ENCODE results near the gene MAP1B.

GRCh38 chr5:72216756-72217155, 109.5 kb downstream of the MAP1B start:
- TF ChIP-seq CTCF (IDR thresholded peaks at IDR 0.05; ENCODE audit: low read length): no peak
- no peak for TF ChIP-seq EZH2 (IDR thresholded peaks at IDR 0.05; ENCODE audit: borderline replicate concordance, low read length)

Data from OCI-LY1 (cell line).